Measurements from ENCODE around the gene PBX4.

DNA sequence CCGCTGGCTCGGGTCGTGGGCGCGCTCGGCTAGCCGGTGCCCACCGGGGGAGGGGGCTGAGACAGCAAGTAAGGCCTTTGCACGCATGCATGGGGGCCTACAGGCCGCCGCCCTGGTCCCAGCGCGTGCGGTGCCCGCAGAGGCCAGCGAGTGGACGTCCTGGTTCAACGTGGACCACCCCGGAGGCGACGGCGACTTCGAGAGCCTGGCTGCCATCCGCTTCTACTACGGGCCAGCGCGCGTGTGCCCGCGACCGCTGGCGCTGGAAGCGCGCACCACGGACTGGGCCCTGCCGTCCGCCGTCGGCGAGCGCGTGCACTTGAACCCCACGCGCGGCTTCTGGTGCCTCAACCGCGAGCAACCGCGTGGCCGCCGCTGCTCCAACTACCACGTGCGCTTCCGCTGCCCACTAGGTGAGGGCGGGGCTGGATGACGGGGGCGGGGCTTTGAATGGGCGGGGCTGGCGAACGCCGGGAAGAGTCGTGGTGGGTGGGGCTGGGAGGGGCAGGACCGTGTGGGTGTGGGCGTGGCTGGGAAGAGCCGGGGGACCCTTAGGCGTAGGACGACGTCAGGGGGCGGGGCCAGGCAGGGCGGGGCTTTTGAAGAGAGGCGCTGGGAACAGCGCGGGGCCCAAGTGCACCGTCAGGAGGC lies 78.3 kb downstream of the PBX4 start:
- no peak for TF ChIP-seq CTCF (IDR thresholded peaks at IDR 0.05)
- no peak for TF ChIP-seq POLR2A (IDR thresholded peaks at IDR 0.05)

All from uterus (tissue), 2 donors.